HEK293 (cell line): ENCODE data around the gene AMOTL1.

Experiments
- ZBTB7A ChIP-seq: fragments of 450-650 bp; formaldehyde crosslinking; IDR thresholded peaks from 2 replicates; pipeline ENCODE4 v1.5.1; 2016; ENCODE audit warnings: low read depth, missing biosample characterization, missing genetic modification characterization
- ZNF629 ChIP-seq: fragments of 450-650 bp; formaldehyde crosslinking; IDR thresholded peaks from 2 replicates; pipeline ENCODE4 v1.5.1; 2017; ENCODE audit warnings: missing biosample characterization, missing genetic modification characterization
- TF ChIP-seq, protein P1 (sequence below): fragments of 450-650 bp; formaldehyde crosslinking; IDR thresholded peaks from 2 replicates; pipeline ENCODE4 v1.5.1; 2016; ENCODE audit warnings: missing biosample characterization, missing genetic modification characterization
- TF ChIP-seq, protein P2 (sequence below): fragments of 450-650 bp; IDR thresholded peaks from 2 replicates; pipeline ENCODE4 v1.5.1; 2018; ENCODE audit warnings: missing biosample characterization, missing genetic modification characterization
- TF ChIP-seq, protein P3 (sequence below): fragments of 450-650 bp; formaldehyde crosslinking; IDR thresholded peaks from 2 replicates; pipeline ENCODE4 v1.5.1; 2016; ENCODE audit warnings: missing biosample characterization, missing genetic modification characterization

DNA sequence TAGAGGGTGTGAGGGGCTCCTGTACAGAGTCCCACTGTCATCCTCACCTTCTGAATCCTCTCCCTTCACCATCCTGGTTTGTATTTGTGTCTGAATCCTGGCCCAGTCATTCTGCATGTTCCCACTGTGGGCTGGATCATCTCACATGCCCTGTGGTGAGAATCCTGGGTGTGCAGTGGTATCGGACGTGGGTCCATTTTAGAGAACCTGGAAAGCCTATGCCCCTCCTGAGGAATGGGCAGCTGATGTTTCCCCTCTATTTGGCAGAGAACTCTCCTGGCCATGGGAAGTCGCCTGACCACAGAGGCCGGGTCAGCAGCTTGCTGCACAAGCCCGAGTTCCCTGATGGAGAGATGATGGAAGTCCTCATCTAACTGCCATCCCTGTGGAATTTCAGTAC is 102.3 kb downstream of the AMOTL1 start:
- TF ChIP-seq ZBTB7A (no peak), ZNF629 (tag by site-specific recombination) (no peak)
- TF ChIP-seq, protein P1, sequence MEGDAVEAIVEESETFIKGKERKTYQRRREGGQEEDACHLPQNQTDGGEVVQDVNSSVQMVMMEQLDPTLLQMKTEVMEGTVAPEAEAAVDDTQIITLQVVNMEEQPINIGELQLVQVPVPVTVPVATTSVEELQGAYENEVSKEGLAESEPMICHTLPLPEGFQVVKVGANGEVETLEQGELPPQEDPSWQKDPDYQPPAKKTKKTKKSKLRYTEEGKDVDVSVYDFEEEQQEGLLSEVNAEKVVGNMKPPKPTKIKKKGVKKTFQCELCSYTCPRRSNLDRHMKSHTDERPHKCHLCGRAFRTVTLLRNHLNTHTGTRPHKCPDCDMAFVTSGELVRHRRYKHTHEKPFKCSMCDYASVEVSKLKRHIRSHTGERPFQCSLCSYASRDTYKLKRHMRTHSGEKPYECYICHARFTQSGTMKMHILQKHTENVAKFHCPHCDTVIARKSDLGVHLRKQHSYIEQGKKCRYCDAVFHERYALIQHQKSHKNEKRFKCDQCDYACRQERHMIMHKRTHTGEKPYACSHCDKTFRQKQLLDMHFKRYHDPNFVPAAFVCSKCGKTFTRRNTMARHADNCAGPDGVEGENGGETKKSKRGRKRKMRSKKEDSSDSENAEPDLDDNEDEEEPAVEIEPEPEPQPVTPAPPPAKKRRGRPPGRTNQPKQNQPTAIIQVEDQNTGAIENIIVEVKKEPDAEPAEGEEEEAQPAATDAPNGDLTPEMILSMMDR (tag by site-specific recombination), result no peak
- TF ChIP-seq, protein P2, sequence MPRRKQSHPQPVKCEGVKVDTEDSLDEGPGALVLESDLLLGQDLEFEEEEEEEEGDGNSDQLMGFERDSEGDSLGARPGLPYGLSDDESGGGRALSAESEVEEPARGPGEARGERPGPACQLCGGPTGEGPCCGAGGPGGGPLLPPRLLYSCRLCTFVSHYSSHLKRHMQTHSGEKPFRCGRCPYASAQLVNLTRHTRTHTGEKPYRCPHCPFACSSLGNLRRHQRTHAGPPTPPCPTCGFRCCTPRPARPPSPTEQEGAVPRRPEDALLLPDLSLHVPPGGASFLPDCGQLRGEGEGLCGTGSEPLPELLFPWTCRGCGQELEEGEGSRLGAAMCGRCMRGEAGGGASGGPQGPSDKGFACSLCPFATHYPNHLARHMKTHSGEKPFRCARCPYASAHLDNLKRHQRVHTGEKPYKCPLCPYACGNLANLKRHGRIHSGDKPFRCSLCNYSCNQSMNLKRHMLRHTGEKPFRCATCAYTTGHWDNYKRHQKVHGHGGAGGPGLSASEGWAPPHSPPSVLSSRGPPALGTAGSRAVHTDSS, result no peak
- TF ChIP-seq, protein P3, sequence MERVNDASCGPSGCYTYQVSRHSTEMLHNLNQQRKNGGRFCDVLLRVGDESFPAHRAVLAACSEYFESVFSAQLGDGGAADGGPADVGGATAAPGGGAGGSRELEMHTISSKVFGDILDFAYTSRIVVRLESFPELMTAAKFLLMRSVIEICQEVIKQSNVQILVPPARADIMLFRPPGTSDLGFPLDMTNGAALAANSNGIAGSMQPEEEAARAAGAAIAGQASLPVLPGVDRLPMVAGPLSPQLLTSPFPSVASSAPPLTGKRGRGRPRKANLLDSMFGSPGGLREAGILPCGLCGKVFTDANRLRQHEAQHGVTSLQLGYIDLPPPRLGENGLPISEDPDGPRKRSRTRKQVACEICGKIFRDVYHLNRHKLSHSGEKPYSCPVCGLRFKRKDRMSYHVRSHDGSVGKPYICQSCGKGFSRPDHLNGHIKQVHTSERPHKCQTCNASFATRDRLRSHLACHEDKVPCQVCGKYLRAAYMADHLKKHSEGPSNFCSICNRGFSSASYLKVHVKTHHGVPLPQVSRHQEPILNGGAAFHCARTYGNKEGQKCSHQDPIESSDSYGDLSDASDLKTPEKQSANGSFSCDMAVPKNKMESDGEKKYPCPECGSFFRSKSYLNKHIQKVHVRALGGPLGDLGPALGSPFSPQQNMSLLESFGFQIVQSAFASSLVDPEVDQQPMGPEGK (tag by site-specific recombination), result no peak
